OCI-LY1 (cell line): ENCODE measurements around the gene RBM38.

Source experiments
- CTCF ChIP-seq: fragments of 200-600 bp; sonication (generic), shearing (Covaris generic); IDR thresholded peaks from 2 replicates; pipeline ENCODE4 v1.5.1; 2017; ENCODE audit warnings: mild to moderate bottlenecking, antibody characterized with exemption, low read length, moderate library complexity, mixed read lengths
- EZH2 ChIP-seq: fragments of 200-600 bp; sonication (generic), shearing (Covaris generic); IDR thresholded peaks from 2 replicates; pipeline ENCODE4 v1.8.0; 2017; ENCODE audit warnings: borderline replicate concordance, mixed run types, mild to moderate bottlenecking, antibody characterized with exemption, low read length, moderate library complexity, mixed read lengths

GRCh38 chr20:57393321-57394120 lies 2.3 kb downstream of the RBM38 start:
- TF ChIP-seq CTCF (no peak), EZH2 (no peak)
